HG03460 (cell line): Measurements from ENCODE around the gene PRKAG2.

Experiments used
- ATAC-seq: cut with Tn5 transposase; IDR thresholded peaks from one replicate; pipeline ENCODE4 v1.9.1; 2021; ENCODE audit not compliant: unreplicated experiment

Gene PRKAG2

GRCh38 chr7:151570366-151570915, 306.5 kb downstream of the PRKAG2 start:
- no peak for ATAC-seq

GRCh38 chr7:151568956-151569940, 307.7 kb downstream of the PRKAG2 start:
- no peak for ATAC-seq

- ATAC-seq: no peak
Measured at GRCh38 chr7:151566897-151567320, 310.0 kb downstream of the PRKAG2 start.

- no peak for ATAC-seq
Measured at GRCh38 chr7:151565541-151565940, 311.4 kb downstream of the PRKAG2 start.

- ATAC-seq: no peak
Measured at GRCh38 chr7:151560243-151560642, 316.7 kb downstream of the PRKAG2 start.

- no peak for ATAC-seq
Measured at GRCh38 chr7:151559557-151560183, 317.2 kb downstream of the PRKAG2 start.

GRCh38 chr7:151558575-151558974, 318.3 kb downstream of the PRKAG2 start:
- ATAC-seq: no peak

- no peak for ATAC-seq
Measured at GRCh38 chr7:151556592-151556991, 320.3 kb downstream of the PRKAG2 start.

- no peak for ATAC-seq
Measured at GRCh38 chr7:151553356-151553755, 323.6 kb downstream of the PRKAG2 start.

- ATAC-seq: no peak
Measured at GRCh38 chr7:151552352-151553028, 324.4 kb downstream of the PRKAG2 start.

- ATAC-seq: no peak
Measured at GRCh38 chr7:151551820-151552219, 325.1 kb downstream of the PRKAG2 start.

GRCh38 chr7:151550656-151551286, 326.1 kb downstream of the PRKAG2 start:
- no peak for ATAC-seq

GRCh38 chr7:151549644-151550043, 327.3 kb downstream of the PRKAG2 start:
- no peak for ATAC-seq

- ATAC-seq: no peak
Measured at GRCh38 chr7:151549083-151549482, 327.8 kb downstream of the PRKAG2 start.

GRCh38 chr7:151544183-151544582, 332.7 kb downstream of the PRKAG2 start:
- no peak for ATAC-seq

GRCh38 chr7:151542606-151543130, 334.2 kb downstream of the PRKAG2 start:
- no peak for ATAC-seq

- ATAC-seq: no peak
Measured at GRCh38 chr7:151541709-151542499, 335.0 kb downstream of the PRKAG2 start.

- no peak for ATAC-seq
Measured at GRCh38 chr7:151540146-151540545, 336.8 kb downstream of the PRKAG2 start.

GRCh38 chr7:151539088-151539671, 337.7 kb downstream of the PRKAG2 start:
- ATAC-seq: peak; percentile 74
